HG03095 (cell line): ENCODE data around the gene ZNF43.
"Not testable (repeated sequence)": the region's sequence is repeated elsewhere in the genome, so short reads cannot be mapped to it uniquely, and the experiment has no call there.

ENCODE experiments used
- ATAC-seq: cut with Tn5 transposase; IDR thresholded peaks from one replicate; pipeline ENCODE4 v1.9.1; 2021; ENCODE audit warnings: moderate library complexity; ENCODE audit not compliant: unreplicated experiment

The ZNF43 gene

DNA sequence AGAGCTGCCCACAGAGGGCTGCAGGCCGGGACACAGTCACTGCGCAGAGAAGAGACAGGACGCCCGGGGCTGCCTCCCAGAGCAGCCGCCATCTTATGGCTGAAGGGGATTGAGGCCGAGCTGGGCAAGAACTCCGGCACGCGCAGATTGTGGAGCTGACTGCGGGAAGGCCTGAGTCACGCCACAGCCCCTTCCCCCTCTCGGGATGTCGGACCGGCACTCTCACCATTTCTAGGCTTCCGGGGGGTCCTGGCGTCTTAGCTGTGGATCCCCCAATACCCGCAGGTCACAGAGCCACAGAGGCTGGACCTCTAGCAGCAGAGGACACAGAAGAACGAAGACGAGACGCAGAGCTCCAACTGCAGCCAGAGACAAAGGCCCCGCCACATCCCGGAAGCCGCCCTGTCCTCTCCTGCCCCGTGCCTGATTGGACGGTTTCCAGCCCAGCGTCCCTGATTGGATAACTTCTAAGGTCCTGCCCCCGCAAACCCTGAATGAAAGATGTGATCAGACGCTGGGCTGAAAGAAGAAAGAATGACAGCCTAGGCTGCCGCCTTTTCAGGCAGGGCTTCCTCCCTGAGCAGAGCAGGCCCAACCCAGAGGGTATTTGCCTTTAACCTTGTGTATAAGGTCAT lies at the start of gene ZNF43:
Gene ZNF43, minus strand, starts transcription at position 373 of the 635 bp plus-strand sequence. Its CDS starts 144 bp downstream, at position 229.
- ATAC-seq = peak; percentile 94

DNA sequence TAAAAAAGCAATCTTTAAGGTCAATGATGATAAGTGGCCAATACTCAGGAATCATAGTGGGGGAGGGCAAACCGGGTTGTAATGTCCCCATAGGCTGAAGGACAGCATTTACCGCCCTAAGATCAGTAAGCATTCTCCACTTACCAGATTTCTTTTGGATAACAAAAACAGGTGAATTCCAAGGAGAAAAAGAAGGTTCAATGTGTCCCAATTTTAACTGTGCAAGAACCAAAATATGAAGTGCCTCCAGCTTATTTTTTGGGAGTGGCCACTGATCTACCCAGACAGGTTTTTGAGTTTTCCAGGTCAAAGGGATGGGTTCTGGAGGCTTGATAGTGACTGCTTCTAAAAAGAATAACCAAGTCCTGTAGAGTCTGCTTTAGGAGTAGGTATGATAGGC lies 49.5 kb upstream of the ZNF43 start:
- ATAC-seq = not testable (repeated sequence)

DNA sequence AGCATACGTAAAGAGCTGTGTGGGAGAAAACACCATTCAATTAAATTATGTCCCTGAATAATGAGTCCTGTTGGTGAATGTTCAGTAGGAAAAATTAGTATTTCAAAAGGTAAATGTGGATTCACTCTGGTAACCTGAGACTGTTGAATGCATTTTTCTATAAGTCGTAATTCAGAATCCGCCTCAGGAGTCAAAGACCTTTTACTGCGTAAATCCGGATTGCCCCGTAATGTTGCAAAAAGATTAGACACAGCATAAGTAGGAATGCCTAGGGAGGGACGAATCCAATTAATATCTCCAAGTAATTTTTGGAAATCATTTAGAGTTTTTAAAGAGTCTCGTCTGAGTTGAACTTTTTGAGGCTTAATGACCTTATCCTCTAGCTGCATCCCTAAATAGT lies 48.8 kb upstream of the ZNF43 start:
- not testable (repeated sequence) for ATAC-seq

DNA sequence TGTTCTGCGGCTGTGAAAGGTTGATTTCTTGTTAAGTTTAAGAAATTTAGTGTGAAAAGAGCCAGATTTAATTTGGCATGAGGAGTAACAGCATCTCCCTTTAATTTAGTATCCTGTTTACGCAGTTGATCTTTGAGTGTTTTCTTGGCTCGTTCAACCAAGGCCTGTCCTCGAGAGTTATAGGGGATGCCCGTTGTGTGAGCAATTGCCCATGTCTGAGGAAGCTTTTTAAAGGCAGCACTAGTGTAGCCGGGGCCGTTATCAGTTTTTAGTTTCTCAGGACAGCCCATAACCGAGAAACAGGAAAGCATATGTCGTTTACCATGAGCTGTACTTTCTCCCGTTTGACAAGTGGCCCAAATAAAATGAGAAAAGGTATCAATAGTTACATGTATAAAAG lies 47.5 kb upstream of the ZNF43 start:
- ATAC-seq = no peak

DNA sequence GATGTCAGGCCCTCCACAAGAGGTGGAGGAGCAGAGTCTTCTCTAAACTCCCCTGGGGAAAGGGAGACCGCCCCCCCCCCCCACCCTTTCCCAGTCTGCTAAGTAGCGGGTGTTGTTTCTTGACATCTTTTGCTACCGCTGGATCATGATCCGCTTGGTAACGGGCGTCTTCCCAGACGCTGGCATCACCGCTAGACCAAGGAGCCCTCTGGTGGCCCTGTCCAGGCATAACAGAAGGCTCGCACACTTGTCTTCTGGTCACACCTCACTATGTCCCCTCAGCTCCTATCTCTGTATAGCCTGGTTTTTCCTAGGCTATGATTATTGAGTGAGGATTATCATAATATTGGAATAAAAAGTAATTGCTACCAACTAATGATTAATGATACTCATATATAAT lies 44.8 kb upstream of the ZNF43 start:
- ATAC-seq = not testable (repeated sequence)

DNA sequence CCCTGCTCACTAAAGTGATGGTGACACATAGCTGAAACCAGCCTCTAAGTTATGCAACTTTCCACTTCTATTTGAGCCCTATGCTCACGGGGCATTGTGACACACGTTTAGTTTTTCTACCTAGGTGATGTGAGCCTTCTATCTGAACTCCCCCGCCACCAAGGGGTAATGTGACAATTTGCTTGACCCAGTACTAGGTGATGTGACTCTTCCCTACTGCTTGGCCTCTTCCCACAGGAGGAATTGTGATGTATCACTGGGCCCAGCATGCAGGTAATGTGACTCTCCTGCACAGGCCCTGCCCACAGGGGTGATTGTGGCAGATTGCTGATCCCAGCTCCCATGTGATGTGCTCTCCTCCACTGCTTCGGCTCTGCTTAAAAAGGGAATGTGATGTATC lies 42.7 kb upstream of the ZNF43 start:
- ATAC-seq = no peak

DNA sequence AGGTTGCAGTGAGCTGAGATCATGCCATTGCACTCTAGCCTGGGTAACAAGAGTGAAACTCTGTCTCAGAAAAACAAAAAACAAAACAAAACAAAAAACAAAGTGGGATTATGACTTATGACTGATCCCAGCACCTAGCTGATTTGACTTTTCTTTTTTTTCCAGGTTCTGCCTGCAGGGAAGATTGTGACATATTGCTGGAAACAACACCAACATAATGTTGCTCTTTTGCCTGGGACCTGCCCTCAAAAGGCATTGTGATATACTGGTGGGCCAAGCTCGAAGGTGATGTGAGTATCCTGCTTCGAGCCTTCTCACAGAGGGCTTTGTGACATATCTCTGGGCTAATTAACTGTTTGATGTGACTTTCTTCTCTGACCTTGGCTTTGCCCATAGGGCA lies 42.0 kb upstream of the ZNF43 start:
- ATAC-seq = no peak

DNA sequence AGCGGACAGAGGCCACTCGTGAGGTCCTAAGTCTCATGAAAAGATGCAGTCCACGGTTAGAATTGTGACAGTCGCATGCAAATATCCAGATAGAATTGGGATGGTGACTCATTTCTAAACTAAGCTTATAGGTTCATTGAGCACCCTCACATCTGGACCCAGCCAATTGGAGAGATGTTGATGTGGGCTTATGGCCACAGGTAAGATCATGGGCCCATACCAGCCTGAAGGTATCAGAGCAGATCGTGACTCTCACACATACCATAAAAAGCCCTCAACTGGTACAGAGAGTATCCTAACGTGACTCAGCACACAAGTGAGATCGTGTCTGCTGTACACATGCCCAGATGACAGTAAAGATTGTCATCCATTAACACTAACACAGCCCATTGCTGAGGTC lies 40.6 kb upstream of the ZNF43 start:
- not testable (repeated sequence) for ATAC-seq

DNA sequence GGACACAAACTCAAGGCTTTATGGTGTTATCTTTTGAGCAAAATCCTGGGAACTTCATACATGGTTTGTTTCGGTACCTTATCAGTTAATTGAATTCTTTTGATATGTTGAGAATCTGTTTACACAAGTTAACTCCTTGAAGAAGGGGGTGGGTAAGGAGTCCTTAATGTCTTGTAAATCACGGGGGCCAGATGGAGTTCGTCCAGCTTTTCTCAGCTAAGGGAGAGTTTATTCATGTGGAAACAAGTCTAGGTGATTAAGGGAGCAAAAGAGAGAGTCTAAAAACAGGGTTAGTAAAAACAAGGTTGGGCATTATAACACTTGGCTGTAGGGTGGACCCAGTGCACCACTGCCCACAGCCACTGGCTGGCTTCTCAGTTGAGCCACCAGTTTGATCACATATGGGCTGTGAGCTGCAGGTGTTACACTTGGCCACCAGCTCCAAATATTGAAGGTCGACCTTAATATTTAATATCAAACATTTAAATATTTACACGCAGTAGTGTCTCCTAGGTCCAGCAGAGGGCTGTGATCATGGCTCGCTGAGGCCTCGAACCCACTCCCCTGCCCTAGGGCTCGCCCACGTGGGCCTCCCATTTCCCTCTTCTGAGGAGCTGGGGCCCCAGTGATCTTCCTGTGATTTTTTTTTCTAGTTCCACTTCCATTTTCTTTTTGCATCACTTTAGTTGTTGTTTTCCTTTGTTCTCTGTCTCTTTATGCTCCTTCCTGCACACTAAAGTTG lies 21.0 kb upstream of the ZNF43 start:
- ATAC-seq = no peak

DNA sequence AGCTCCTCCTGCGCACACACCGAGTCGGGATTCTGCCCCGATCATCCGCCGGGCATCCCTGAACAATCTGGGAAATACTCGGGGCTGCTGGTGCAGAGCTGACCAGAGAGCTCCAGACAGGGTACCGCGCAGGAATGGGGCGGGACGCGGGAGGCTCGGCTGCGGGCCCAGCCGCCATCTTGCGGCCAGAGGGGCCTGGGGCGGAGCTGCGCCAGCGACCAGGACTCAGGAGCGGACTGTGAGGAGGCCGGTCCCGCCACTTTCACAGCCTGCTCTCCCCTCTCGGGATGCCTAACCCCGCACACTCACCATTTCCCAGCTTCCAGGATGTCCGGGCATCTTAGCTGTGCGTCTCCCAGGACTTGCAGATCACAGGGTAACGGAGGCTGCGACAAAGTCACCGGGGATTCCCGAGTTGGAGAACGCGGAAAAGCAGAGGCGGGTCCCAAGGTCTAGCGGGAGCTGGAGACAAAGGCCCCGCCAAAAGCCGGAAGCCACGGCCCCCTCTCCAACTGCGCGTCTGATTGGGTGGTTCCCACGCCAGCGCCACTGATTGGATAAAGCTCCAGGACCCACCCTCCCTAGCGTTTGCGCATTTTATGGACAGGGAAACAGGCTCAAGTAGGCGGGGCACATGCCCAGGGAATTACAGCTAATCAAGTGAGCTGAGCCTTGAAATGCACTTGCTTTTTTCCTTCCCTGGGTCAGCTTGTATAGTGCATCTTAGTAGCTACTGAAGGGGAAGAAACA lies 15.8 kb upstream of the ZNF43 start:
- ATAC-seq = peak; percentile 95

DNA sequence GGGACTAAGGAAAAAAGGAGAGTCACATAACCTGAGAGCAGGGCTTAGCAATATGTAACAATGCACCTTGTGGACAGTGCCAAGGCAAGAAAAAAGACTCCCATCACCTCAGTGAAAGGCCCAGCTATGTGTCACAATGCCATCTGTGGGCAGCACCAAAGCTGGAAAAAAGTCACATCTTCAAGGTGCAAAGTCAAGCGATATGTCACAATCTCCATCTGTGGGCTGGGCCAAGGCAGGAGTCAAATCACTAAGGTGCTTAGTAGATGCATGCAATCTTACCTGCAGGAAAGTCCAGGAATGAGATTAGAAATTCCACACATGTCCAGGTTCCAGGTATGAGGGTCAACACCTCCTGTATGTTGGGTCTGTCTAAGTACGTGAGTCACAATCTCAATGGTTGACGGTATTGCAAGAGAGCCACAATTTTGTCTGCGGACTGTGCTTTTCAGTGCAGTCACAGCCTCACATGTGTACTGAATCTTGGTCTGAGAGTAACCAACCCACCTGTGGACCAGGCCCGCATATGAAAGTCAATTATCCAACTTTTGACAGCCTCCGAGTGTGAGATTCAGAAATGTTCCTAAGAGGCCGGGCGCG lies 14.8 kb upstream of the ZNF43 start:
- no peak for ATAC-seq

DNA sequence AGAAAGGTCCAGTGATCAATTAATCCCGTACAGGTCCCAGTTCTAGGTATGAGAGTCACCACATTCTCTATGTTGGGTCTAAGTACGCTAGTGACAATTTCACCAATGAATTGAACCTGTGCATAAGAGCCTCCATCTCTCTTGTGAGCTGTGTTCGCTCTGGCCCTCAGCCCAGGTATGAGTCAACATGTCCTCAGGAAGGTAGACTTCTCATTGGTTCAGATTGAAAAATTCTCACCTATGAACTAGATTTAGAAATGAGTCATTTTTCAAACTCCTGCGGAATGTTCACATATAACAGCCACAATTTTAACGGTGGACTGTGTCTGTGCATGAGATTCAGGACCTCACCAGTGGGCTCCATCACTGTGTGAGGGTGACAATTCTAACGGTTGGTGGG lies 12.7 kb upstream of the ZNF43 start:
- ATAC-seq = no peak

DNA sequence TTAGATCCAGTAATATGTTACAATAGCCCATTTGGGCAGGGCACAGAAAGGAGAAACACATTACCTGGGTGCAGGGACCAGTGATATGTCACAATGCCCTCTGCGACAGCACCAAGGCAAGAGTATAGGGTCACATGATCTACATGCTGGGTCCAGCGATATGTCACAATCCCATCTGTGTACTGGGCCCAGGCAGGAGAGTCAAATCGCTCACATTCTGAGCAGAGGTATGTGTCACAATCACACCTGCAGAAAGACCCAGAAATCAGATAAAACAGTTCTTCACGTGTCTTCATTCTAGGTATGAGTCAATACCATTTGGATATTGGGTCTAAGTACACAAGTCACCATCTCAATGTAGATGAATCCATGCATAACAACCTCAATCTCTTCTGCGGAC lies 7.1 kb upstream of the ZNF43 start:
- ATAC-seq = no peak

DNA sequence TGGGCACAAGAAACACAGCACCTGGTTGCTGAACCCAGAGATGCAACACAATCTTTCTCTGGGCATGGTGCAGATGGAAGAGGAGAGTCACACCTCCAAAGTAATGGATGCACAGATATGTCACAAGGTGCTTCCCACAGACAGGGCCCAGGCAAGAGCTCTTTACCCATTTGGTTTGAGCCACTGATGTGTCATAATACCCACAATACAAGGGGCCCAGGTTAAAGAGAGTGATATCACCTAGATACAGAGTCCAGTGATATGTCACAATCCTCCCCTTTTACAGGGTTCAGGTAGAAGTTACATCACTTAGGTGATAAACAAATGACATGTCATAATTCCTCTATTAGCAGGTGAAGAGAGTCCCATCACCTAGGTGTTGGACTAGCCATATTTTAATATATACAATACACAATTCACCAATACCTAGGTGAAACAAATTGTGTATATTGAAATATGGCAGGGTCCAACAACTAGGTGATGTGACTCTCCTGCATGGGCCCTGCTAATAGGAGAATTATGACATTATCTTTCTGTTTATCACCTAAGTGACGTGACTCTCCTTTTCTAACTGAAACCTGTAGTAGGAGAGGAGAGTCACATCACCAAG lies 5.6 kb upstream of the ZNF43 start:
- ATAC-seq = no peak

DNA sequence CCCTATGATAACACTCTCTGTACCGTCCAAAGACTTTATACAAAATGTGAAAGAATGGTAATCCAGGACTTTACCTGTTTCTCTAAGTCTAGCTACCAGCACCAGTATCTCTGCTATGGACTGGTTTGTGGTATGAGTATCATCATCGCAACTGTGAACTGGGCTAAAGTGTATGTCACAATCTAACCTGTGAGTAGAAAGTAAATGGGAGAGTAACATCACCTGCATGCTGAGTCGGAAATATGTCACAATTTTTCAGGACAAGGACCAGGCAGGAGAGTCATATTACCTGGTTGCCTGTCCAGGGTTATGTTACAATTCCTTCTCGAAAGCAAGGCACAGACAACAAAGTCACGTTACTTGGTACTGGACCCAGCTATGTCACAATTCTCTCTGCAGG lies 5.1 kb upstream of the ZNF43 start:
- no peak for ATAC-seq

DNA sequence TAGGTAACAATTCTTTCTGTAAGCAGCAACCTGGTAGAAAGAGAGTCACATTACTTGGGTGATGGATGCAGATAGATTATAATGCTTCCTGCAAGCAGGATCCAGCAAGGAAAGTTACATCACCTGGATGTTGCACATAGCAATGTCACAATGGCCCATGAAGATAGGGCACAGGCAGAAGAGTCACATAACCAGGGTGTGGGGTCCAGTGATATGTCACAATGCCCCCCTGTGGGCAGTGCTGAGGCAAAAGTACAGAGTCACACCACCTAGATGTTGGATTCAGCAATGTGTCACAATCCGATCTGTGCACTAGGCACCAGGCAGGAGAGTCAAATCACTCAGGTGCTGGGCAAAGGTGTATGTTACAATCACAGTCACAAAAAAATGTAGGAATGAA lies 4.0 kb upstream of the ZNF43 start:
- ATAC-seq = no peak

DNA sequence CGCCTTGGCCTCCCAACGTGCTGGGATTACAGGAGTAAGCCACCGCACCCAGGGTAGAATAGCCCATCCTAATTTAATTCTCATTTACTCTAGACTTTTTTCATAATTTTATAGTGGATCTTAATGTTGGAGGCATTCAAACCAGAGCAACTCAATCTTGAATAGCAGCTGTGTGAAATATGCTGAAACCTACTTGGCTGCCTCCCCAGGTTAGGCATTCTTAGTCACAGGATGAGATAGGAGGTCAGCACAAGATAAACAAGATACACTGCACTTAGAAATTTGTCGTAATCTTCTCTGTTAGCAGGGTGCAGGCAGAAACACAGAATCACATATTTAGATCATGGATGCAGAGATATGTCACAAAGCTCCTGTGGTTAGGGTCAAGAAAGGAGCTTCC lies 2.7 kb upstream of the ZNF43 start:
- no peak for ATAC-seq

DNA sequence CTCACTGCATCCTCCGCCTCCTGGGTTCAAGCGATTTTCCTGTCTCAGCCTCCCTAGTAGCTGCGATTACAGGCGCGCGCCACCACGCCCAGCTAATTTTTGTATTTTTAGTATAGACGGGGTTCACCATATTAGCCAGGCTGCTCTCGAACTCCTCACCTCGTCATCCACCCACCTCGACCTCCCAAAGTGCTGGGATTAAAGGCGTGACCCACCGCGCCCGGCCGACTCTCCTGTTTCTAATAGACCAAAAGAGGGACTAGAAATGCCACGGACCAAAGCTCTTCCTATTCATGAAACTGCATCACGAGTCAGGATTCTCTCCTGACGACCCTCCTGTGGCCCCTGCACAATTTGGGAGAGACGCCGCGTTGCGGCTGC lies 563 bp downstream of the ZNF43 start:
- ATAC-seq = no peak

DNA sequence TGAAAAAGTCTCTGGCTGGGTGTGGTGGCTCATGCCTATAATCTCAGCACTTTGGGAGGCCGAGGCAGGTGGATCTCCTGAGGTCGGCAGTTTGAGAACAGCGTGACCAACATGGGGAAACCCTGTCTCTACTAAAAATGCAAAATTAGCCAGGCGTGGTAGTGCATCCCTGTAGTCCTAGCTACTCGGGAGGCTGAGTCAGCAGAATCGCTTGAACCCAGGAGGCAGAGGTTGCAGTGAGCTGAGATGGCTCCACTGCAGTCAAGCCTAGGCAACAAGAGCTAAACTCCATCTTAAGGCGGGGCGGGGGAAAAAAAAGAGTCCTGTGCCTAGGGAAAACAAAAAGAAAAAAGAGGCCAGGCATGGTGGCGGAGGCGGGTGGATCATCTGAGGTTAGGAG lies 2.2 kb downstream of the ZNF43 start:
- ATAC-seq = no peak

DNA sequence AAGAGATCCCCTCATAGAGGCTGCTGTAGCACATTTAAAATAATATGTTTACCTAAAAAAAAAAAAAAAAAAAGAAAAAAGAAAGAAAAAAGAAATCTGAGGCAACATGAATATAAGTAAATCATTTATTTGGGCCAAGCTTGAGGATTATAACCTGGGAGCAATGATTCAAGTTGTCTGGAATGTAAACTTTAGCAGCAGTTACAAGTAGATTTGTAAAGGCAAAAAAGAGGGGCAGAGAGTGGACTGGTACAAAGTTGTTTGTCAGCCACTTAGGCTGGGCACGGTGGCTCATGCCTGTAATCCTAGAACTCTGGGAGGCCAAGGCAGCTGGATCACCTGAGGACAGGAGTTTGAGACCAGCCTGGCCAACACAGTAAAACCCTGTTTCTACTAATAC lies 11.3 kb downstream of the ZNF43 start:
- ATAC-seq = no peak

DNA sequence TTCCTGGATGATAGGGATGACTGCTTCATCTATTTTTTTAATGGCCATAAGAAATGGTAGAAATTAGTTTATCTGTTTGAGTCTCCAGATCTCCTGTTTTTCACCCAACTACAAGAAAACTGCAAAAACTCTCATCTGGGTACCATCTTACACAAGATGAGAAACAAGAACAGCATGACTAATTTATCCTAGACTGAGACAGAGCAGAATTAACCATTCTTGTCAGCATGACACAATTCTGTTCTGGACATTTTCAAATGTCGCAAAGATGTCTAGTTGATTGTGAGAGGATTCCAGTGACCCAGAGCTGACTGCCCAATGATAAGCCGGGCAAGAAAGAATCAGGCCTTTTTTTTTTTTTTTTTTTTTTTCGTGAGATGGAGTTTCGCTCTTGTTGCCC lies 12.8 kb downstream of the ZNF43 start:
- no peak for ATAC-seq
